Common myeloid progenitor, CD34-positive (primary cell): ENCODE data around the gene ZNF574.

ENCODE experiments used
- CTCF ChIA-PET: fragments of 350-600 bp; sonication (Branson Sonifier 250); formaldehyde crosslinking; loops from one replicate; lab custom pipeline; 2021; ENCODE audit warnings: antibody characterized with exemption; lab: Charles Lee
- POLR2A ChIA-PET: fragments of 350-600 bp; sonication (Branson Sonifier 250); formaldehyde crosslinking; loops from one replicate; lab custom pipeline; 2021; ENCODE audit warnings: antibody characterized with exemption; lab: Charles Lee
- DNase-seq, 3 donors: peaks; one replicate each; pipeline versions ENCODE4 v3.0.0 to v3.0.0-alpha.2; 2013
- H3K27ac ChIP-seq, 2 experiments: 1 replicate in 1 of 2; 2 replicates in 1 of 2; pipeline ENCODE4 v1.7.0; 2013; ENCODE audit warnings: inconsistent platforms in 2 of 2, low read length in 2 of 2, mild to moderate bottlenecking in 2 of 2, low read depth in 1 of 2, moderate library complexity in 1 of 2; ENCODE audit not compliant: severe bottlenecking in 2 of 2, insufficient read depth in 1 of 2, poor library complexity in 1 of 2
- H3K27me3 ChIP-seq, 5 experiments: replicated peaks in 2 of 5; 1 replicate in 3 of 5; 2 replicates in 2 of 5; pipeline versions ENCODE4 v1.6.1 to v1.7.0; 2013; ENCODE audit warnings: low read length in 4 of 5, mild to moderate bottlenecking in 2 of 5, moderate library complexity in 2 of 5, inconsistent platforms in 1 of 5; ENCODE audit not compliant: insufficient read depth in 5 of 5, control insufficient read depth in 4 of 5
- H3K36me3 ChIP-seq, 4 experiments: 1 replicate in 2 of 4; 2 replicates in 2 of 4; pipeline versions ENCODE4 v1.6.1 to v1.7.0; 2013; ENCODE audit warnings: low read length in 3 of 4, control low read depth in 1 of 4, mild to moderate bottlenecking in 1 of 4; ENCODE audit not compliant: control insufficient read depth in 4 of 4, insufficient read depth in 4 of 4
- H3K4me1 ChIP-seq, 4 experiments: 1 replicate in 3 of 4; 2 replicates in 1 of 4; pipeline versions ENCODE4 v1.6.1 to v1.7.1; 2013; ENCODE audit warnings: low read length in 3 of 4, mild to moderate bottlenecking in 3 of 4, control low read depth in 1 of 4, inconsistent platforms in 1 of 4, moderate library complexity in 1 of 4; ENCODE audit not compliant: control insufficient read depth in 4 of 4, insufficient read depth in 4 of 4; ENCODE audit errors: control extremely low read depth in 1 of 4
- H3K4me3 ChIP-seq, 7 experiments: 1 replicate in 4 of 7; 2 replicates in 3 of 7; pipeline versions ENCODE4 v1.5.1 to v1.7.0; 2013; ENCODE audit warnings: mild to moderate bottlenecking in 7 of 7, low read length in 6 of 7, moderate library complexity in 6 of 7, inconsistent platforms in 2 of 7, low read depth in 2 of 7, control low read depth in 1 of 7; ENCODE audit not compliant: insufficient read depth in 4 of 7, control insufficient read depth in 1 of 7; ENCODE audit errors: extremely low read depth in 1 of 7
- H3K9me3 ChIP-seq, 5 experiments: 1 replicate in 4 of 5; 2 replicates in 1 of 5; pipeline versions ENCODE4 v1.6.1 to v1.7.1; 2013; ENCODE audit warnings: low read length in 4 of 5, mild to moderate bottlenecking in 2 of 5, inconsistent platforms in 1 of 5, low read depth in 1 of 5, moderate library complexity in 1 of 5; ENCODE audit not compliant: control insufficient read depth in 4 of 5, insufficient read depth in 2 of 5; ENCODE audit errors: control extremely low read depth in 1 of 5
- WGBS: methylation state at CpG from one replicate; pipeline ENCODE4 v1.1.5; 2013; ENCODE audit not compliant: insufficient coverage; 5-methylcytosine and 5-hydroxymethylcytosine counted together

Gene ZNF574

DNA sequence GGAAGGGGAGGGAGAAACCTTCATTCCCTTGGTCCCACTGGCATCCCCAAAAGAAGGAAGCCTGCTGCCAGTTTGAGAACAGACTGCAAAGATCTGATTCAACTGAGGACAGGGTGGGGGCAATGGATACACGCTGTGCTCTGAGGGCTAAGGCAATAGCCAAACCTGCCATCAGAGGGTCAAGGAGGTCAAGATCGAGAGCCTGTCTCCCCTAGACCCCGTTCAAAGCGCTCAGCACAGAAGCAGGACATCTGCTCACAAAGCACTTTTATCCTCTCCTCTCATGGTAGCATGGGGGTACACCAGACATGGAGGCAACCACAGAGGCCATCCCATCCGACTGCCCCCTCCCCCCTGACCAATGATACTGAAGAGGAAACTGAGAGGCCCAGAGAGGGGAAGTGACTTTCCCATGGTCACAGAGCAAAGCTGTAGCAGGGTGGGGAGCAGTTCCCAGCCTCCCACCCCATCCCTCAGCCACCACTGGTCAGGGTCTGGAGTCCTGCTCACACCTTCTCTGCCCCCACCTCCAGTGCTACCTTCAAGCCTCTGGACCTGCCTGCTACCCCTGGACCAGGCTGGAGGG lies 45.2 kb downstream of the ZNF574 start:
- Histone ChIP-seq H3K27ac (peak overlapping the region; percentile 27 to 82), H3K4me3 (peak overlapping the region in 5 of 7 experiments; percentile 15 to 71 (median 46)), H3K27me3 (no peaks in the 10 kb centered on the region), H3K4me1 (peaks cover 10 to 35% (median 34%) of the 10 kb centered on the region in 4 experiments), H3K9me3 (no peaks in the 10 kb centered on the region), H3K36me3 (peaks cover 3 to 17% (median 5%) of the 10 kb centered on the region in 4 experiments)
- POLR2A ChIA-PET = interaction anchor here (1.0 kb wide), 1 partner anchor 12 kb away, joined by 6 read pairs; no protein-coding TSS in a partner anchor
- DNase-seq = peak in 1 of 3 donors; percentile 42
- CTCF ChIA-PET = interaction anchor here (1.7 to 7.6 kb wide), 2 partner anchors 12 to 20 kb away, joined by 6 to 68 read pairs; no protein-coding TSS in a partner anchor
- WGBS = 60% methylated on average over 5 of the region's 5 CpGs

DNA sequence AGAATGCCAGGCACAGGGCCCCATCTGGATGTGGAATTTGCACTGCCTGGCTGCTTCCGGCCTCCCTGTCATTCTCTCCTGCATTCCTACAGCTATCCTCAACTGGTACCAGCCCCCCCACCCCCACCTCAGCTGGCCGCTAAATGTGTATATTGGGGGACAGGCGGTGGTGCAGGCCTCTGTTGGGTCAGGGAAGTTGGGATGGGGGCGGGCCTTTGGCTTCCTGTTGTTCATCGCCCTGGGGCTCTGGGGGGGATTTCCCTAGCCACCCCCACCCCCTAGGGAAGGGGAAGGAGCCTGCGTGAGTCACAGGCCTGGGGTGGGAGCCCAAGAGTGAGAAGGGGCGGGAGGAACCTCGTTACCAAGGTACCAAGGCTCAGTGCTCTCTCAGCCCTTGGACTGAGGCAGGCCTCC lies 45.7 kb downstream of the ZNF574 start:
- WGBS = 0% methylated on average over 5 of the region's 8 CpGs
- peak overlapping the region; percentile 50 to 82 for H3K27ac ChIP-seq
- peak overlapping the region in 5 of 7 experiments; percentile 15 to 71 (median 46) for H3K4me3 ChIP-seq
- H3K9me3 ChIP-seq = no peaks in the 10 kb centered on the region
- no peaks in the 10 kb centered on the region for H3K27me3 ChIP-seq
- DNase-seq = peak; percentile 76 to 94 (median 93)
- POLR2A ChIA-PET = interaction anchor here (1.0 kb wide), 1 partner anchor 11 kb away, joined by 6 read pairs; no protein-coding TSS in a partner anchor
- CTCF ChIA-PET = interaction anchor here (1.7 to 7.6 kb wide), 2 partner anchors 13 to 20 kb away, joined by 6 to 68 read pairs; no protein-coding TSS in a partner anchor
- peaks cover 0 to 11% (median 3%) of the 10 kb centered on the region in 4 experiments for H3K36me3 ChIP-seq
- H3K4me1 ChIP-seq = peaks cover 10 to 37% (median 34%) of the 10 kb centered on the region in 4 experiments

DNA sequence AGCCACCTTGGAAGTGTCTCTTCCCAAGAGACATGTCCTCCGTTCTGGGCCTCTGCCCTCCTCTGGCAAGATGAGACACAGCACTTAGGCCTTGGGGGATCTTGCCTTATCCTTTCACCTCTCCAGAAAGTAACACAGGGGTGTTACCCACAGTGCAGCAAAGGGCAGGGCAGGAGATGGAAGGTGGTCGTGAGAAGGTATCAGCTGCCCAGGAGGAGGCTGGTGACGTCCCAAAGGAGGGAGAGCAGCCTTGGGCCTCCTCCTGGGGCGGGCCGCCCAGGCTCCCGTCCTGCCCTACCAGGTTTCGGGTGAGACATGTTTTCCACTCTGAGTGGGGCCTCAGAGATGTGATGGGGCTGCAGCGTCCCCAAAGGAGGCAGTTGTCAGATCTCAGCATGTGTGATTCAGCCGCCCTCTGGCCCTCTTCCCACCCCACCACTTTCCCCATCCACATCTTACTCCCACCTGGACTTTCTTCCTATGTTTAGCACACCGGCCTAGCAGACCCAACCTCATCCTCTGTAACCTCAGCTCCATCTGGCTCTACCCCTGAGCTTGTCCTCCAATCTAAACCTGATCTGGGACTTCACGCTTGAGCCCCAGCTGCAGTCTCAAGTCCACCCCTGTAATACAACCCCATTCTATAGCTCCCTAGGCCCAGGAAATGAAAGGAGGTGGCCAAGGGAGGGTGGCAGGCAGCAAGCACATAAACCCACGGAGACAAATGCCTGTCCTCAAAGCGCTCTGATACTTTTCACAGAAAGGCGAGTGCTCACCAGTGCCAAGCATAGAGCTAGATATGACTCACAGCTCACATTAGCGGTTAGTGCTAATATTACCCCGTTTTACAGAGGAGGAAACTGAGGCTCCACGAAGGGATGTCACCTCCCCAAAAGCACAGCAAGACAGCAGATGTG lies 47.0 kb downstream of the ZNF574 start:
- H3K4me1 ChIP-seq = peaks cover 10 to 37% (median 35%) of the 10 kb centered on the region in 4 experiments
- no peaks in the 10 kb centered on the region for H3K27me3 ChIP-seq
- H3K36me3 ChIP-seq = peaks cover 0 to 4% (median 0%) of the 10 kb centered on the region in 4 experiments
- H3K4me3 ChIP-seq = peak overlapping the region in 2 of 7 experiments; percentile 16 to 71
- WGBS = 82% methylated on average over 14 of the region's 17 CpGs
- ChIA-PET POLR2A (no interaction called here), CTCF (interaction anchor here (1.0 to 7.6 kb wide), 9 partner anchors 10 to 223 kb away, joined by 3 to 68 read pairs (median 4); partner anchors contain the start of gene POU2F2)
- no peak for DNase-seq
- no peaks in the 10 kb centered on the region for H3K9me3 ChIP-seq
- H3K27ac ChIP-seq = peak overlapping the region in 1 of 2 experiments; percentile 82

GRCh38 chr19:42123765-42124164 lies 47.8 kb downstream of the ZNF574 start:
- CTCF ChIA-PET = interaction anchor here (1.2 to 7.6 kb wide), 8 partner anchors 9 to 222 kb away, joined by 3 to 68 read pairs (median 4); partner anchors contain the start of gene POU2F2
- Histone ChIP-seq H3K4me3 (no peak overlapping the region), H3K4me1 (peaks cover 10 to 43% (median 35%) of the 10 kb centered on the region in 4 experiments), H3K27ac (no peak overlapping the region), H3K36me3 (peaks cover 0 to 4% (median 0%) of the 10 kb centered on the region in 4 experiments), H3K27me3 (no peaks in the 10 kb centered on the region), H3K9me3 (no peaks in the 10 kb centered on the region)
- DNase-seq = no peak
- 100% methylated on average over 1 of the region's 1 CpG for WGBS
- POLR2A ChIA-PET = interaction anchor here (0.7 kb wide), 1 partner anchor 272 kb away, joined by 3 read pairs; no protein-coding TSS in a partner anchor

DNA sequence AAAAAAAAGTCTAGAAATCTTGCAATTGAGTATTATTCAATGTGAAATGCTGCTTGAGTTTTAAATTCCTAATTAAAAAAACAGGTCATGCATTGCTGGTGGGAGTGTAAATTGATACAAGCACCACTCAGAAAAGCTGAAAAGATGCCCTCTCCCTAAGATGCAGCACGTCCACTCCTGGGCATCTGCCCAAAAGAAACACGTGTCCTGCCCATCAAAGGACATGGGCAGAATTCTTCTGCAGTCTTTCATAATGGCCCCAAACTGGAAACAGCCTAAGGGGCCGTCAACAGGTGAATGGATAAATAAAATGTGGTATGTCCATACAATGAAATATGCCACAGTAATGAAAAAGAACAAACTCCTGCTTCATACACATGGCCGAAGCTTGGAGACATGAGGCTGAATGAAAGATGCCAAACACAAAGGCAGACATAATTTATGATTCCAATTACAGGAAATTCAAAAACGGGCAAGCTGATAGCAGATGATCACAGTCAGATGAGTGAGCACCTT lies 48.5 kb downstream of the ZNF574 start:
- no peak for DNase-seq
- no peak overlapping the region for H3K4me3 ChIP-seq
- 100% methylated on average over 2 of the region's 5 CpGs for WGBS
- H3K27ac ChIP-seq = no peak overlapping the region
- H3K9me3 ChIP-seq = no peaks in the 10 kb centered on the region
- no peaks in the 10 kb centered on the region for H3K27me3 ChIP-seq
- peaks cover 0 to 4% (median 0%) of the 10 kb centered on the region in 4 experiments for H3K36me3 ChIP-seq
- ChIA-PET POLR2A (interaction anchor here (0.7 kb wide), 1 partner anchor 271 kb away, joined by 3 read pairs; no protein-coding TSS in a partner anchor), CTCF (interaction anchor here (0.8 to 7.6 kb wide), 10 partner anchors 8 to 221 kb away, joined by 3 to 68 read pairs (median 4); partner anchors contain the start of gene POU2F2)
- H3K4me1 ChIP-seq = peaks cover 10 to 49% (median 40%) of the 10 kb centered on the region in 4 experiments

- CTCF ChIA-PET = interaction anchor here (0.8 to 7.6 kb wide), 8 partner anchors 7 to 175 kb away, joined by 3 to 68 read pairs (median 4); partner anchors contain the start of gene POU2F2
- Histone ChIP-seq H3K27ac (no peak overlapping the region), H3K4me3 (no peak overlapping the region), H3K27me3 (no peaks in the 10 kb centered on the region), H3K9me3 (no peaks in the 10 kb centered on the region), H3K4me1 (peaks cover 14 to 58% (median 49%) of the 10 kb centered on the region in 4 experiments), H3K36me3 (peaks cover 0 to 4% (median 0%) of the 10 kb centered on the region in 4 experiments)
- WGBS = 93% methylated on average over 6 of the region's 6 CpGs
- DNase-seq = no peak
- POLR2A ChIA-PET = interaction anchor here (0.7 kb wide), 1 partner anchor 72 kb away, joined by 3 read pairs; no protein-coding TSS in a partner anchor
Observed at GRCh38 chr19:42125536-42125935, 49.6 kb downstream of the ZNF574 start.
